Astrocyte (in vitro differentiated cells and primary cell): ENCODE measurements around the gene IFIT2.
"Not testable (repeated sequence)": the region's sequence is repeated elsewhere in the genome, so short reads cannot be mapped to it uniquely, and the experiment has no call there.

Source experiments
- CTCF ChIP-seq: IDR thresholded peaks from 2 replicates; pipeline ENCODE4 v1.5.1; 2011; ENCODE audit warnings: low read depth, mild to moderate bottlenecking, inconsistent platforms, low read length, moderate library complexity; ENCODE audit not compliant: insufficient read depth
- EZH2 ChIP-seq: IDR thresholded peaks from 2 replicates; pipeline ENCODE4 v1.6.1; 2012; ENCODE audit warnings: mild to moderate bottlenecking, low read length, inconsistent platforms; ENCODE audit not compliant: insufficient read depth

- not testable (repeated sequence) for TF ChIP-seq CTCF, EZH2
Measured at GRCh38 chr10:89255091-89255579, 46.7 kb upstream of the IFIT2 start.
